Right renal cortex interstitium (tissue), 3 donors: ENCODE data around the gene RALGDS. TPM values are rescaled to one million over a fixed set of nuclear protein-coding genes. Genes with fewer than 3 reads are reported as not detected.
"Not testable (repeated sequence)": the region's sequence is repeated elsewhere in the genome, so short reads cannot be mapped to it uniquely, and the experiment has no call there.

Experiments used
- DNase-seq, 3 donors: peaks; one replicate each; pipeline ENCODE4 v3.0.0-alpha.2; 2013; ENCODE audit warnings: low read depth in 3 of 3, low spot score in 2 of 3
- polyA plus RNA-seq, 3 donors: library from polyadenylated mRNA; unstranded; fragments of 120-200 nt; gene quantifications; one replicate each; pipeline ENCODE4 v1.2.1, GENCODE V29; 2013; ENCODE audit not compliant: insufficient read length in 3 of 3

RALGDS gene
- polyA plus RNA-seq, 3 donors, result 32.3 to 32.7 (median 32.5) TPM

DNA sequence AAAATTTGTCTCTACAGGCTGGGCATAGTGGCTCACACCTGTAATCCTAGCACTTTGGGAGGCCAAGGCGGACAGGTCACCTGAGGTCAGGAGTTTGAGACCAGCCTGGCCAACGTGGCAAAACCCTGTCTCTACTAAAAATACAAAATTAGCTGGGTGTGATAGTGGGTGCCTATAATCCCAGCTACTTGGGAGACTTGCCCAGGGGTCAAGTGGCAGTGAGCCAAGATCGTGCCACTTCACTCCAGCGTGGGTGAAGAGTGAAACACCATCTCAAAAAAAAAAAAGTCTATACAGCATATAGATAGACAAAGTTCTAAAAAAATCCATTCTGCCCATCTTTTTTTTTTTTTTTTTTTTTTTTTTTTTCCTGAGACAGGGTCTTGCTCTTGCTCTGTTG is 26.7 kb downstream of the RALGDS start:
- DNase-seq, result not testable (repeated sequence)

DNA sequence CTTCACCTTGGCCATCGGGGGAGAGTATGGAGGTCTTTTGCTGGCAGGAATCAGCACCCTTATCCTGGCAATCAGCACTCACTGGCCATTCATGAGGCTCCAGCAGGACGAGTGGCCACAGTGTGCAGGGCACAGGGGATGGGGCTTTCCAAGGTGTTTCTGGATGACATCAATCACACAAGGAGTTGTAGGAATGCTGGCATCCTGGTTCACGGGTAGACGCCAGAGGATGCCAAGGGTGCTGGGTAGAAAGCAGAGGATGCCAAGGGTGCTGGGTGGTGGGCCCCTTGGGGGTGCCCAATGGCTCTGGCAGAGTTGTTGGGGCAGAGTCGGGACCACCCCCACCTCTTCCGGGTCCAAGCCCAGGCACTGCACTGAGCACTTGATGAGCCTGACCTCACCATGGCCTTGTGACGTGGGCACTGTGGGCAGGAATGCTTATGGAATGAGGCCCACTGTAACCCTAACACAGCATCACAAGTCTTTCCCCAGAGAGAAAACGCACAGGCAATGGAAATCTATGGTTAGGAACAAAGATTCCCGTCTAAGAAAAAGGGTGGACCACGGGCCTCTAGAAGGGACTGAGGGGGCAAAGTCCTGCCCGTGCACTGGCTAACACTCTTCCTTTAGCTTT is 30.2 kb downstream of the RALGDS start:
- no peak for DNase-seq

DNA sequence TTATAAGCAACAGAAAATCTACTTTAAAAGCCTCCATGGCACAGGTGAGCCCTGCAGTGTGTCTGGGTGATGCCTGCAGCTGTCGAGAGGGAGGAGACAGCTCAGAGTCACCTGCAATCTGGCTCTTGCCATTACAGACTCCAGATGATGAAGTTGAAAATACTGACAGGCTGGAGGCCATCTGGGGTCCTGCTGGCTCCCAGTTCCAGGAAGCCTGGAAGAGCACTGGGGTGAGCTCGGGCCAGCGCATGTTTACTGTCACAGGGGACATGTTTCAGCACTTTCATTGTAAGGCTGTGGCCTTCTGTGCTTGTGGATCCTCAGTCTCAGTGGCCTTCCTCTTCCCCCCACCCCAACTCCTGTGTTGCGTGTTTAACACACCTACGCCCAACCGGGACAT is 30.9 kb downstream of the RALGDS start:
- no peak for DNase-seq

DNA sequence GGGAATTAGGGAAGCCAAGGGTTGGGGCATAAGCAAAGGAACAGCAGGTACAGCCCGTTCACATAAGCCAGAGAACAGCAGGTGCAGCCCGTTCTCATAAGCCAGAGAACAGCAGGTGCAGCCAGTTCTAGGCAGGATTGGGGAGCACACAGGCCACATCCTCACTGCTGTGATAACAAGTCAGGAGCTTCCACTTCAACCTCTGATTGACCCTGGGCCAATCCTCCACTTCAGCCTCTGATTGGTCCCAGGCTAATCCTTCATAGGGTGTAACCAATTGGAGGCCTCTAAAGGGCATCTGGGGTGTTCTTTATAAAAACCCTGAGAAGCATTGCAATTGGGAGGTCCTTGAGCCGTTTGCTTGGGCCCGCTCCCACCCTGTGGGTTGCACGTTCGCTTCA is 31.8 kb downstream of the RALGDS start:
- DNase-seq, result no peak

DNA sequence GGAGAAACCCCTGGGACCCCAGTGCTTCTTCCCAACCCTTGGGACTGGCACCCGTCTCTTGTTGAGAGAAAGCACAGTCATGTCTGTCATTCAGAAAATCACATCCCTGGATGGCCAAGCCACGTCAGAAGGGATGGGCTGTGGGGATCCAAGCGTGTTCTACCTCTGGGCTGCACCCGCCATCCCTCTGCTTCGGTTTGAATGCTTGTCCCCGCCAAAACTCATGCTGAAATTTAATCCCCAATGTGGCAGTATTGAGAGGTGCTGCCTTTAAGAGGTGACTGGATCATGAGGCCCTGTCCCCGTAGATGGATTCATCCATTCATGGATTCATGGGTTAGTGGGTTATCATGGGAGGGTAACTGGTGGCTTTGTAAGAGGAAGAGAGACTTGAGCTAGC is 32.3 kb downstream of the RALGDS start:
- DNase-seq, result no peak

DNA sequence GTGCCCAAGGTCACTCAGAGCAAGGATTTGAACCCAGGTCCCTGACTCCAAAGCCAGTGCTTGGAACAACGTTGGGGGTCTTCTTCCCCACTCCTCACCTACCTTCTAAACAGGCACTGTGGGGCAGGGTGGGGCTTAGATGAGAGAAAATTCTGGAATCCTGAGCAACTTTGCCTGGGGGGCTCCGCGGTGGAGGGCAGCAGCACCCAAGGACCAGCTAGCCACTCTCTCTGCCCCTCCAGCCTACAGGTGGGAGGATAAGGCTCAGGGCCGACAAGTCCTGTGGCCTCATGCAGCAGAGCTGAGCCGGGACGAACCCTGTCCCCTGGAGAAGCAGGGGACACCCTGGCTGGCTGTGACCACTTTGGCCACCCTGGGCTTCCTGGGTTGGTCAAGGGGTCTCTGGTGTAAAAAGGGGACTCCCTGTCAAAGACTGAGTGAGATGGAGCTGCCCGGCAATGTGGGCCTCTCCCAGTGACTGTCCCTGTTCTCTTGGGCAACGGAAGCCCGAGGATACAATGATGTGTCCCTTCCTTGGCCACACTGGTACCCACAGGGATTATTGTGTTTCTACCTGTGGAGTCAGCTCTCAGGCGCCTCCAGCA is 32.8 kb downstream of the RALGDS start:
- no peak for DNase-seq

DNA sequence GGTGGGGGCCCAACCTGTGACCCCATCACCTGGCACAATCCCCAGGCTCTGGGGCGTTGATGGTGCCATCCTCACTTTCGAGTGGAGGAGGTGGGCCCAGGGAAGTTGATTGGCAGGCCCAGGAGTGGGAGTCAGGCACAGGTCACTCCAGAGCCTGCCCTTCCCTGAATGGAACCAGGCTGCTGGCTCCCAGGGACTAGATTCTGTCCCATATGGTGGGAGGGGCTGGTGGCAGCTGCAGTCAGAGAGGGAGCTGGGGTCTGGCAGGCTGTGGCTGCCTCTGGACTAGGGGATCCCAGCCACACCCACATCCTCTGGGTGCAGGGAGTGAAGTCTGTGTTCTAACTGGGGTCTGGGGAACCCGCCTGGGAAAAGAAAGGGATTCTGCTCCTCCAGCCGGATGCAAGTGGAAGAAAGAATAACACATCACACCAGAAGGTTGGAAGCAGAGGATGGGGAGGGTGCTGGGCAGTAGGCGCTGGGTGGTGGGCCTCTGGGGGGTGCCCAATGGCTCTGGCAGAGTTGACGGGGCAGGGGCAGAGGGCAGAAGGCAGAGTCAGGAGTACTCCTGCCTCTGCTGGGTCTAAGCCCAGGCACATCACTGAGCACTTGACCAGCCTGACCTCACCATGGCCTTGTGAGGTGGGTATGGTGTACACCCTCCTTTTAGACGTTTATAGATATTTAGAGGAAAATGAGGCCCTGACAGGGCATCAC is 33.5 kb downstream of the RALGDS start:
- no peak for DNase-seq

DNA sequence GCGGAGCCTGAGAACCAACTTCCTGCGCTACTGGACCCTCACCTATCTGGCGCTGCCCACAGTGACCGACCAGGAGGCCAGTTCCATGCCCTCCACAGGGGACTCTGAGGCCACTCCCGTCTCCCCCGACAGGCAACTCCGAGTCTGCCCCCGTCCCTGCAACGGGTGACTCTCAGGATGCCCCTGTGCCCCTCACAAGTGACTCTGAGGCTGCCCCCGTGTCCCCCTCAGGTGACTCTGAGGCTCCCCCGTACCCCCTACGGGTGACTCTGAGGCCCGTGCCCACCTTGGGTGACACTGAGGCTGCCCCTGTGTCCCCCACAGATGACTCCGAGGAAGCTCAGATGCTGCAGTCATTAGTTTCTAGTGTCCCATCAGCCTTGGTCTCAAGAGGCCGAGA is 34.1 kb downstream of the RALGDS start:
- DNase-seq, result no peak

DNA sequence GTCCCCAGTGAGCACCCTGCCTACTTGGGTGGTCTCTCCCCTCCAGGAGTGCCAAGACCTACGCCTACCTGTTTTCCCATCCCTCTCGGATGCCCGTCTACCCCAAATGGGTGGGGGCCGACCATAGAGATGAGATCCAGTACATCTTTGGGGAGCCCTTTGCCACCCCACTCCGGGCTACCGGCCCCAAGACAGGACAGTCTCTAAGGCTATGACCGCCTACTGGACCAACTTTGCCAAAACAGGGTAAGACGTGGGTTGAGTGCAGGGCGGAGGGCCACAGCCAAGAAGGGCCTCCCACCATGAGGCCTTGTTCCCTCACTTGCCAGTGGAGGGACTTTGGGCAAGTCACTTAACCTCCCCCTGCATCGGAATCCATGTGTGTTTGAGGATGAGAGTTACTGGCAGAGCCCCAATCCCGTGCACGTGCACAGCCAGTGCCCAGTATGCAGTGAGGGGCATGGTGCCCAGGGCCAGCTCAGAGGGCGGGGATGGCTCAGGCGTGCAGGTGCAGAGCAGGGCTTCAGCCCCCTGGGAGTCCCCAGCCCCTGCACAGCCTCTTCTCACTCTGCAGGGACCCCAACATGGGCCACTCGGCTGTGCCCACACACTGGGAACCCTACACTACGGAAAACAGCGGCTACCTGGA is 34.7 kb downstream of the RALGDS start:
- not testable (repeated sequence) for DNase-seq

DNA sequence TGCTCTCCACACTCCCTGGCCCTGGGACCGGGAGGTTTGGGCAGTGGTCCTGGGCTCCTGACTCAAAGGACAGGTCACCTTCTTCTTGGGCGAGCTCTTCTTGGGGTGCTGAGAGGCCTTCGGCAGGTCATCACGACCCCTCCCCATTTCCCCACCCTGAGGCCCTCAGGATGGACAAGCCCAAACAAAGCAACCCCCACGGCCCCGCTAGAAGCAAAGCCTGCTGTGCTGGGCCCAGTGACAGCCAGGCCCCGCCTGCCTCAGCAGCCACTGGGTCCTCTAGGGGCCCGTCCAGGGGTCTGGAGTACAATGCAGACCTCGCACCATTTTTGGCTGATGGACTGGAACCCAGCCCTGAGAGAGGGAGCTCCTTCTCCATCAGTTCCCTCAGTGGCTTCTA is 37.4 kb downstream of the RALGDS start:
- not testable (repeated sequence) for DNase-seq

DNA sequence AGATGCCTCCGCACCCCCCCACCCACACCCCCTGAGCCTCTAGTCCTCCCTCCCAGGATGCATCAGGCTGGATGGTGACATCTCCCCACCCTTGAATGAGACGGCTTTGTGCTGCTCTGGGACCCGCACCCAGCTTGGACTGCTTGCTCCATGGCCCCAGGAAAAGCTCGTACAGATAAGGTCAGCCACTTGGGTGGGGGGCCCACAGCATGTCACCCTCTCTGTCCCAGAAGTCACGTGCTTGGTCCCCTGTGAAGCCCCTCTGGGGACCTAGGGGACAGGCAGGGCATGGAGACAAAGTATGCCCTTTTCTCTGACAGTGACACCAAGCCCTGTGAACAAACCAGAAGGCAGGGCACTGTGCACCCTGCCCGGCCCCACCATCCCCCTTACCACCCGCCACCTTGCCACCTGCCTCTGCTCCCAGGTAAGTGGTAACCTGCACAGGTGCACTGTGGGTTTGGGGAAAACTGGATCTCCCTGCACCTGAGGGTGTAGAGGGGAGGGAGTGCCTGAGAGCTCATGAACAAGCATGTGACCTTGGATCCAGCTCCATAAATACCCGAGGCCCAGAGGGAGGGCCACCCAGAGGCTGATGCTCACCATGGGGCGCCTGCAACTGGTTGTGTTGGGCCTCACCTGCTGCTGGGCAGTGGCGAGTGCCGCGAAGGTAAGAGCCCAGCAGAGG is 38.9 kb downstream of the RALGDS start:
- not testable (repeated sequence) for DNase-seq

DNA sequence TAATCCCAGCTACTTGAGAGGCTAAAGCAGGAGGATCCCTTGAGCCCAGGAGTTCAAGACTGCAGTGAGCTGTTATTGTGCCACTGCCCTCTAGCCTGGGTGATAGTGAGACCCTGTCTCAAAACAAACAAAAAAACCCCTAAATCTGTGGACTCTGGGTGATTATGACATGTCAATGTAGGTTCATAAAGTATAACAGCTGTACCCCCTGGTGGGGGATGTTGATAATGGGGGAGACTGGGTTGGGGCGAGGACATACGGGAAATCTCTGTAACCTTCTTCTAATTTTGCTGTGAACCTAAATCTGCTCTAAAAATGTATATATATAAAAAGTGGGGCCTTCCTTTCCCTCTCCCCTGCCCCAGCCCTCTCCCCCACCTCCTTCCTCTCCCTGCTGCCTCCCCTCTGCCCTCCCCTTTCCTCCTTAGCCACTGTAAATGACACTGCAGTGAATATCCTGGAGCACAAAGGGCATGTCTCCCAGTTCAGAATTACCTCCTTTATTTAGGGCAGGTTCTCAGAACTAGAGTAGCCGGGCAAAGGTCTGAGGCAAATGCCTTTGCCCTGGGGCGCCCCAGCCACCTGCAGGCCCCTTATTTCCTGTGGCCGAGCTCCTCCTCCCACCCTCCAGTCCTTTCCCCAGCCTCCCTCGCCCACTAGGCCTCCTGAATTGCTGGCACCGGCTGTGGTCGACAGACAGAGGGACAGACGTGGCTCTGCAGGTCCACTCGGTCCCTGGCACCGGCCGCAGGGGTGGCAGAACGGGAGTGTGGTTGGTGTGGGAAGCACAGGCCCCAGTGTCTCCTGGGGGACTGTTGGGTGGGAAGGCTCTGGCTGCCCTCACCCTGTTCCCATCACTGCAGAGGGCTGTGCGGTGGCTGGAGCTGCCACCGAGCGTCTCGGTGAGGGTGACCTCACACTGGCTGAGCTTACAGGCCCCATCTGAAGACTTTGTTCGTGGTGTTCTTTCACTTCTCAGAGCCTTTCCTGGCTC is 40.0 kb downstream of the RALGDS start:
- DNase-seq, result not testable (repeated sequence)

DNA sequence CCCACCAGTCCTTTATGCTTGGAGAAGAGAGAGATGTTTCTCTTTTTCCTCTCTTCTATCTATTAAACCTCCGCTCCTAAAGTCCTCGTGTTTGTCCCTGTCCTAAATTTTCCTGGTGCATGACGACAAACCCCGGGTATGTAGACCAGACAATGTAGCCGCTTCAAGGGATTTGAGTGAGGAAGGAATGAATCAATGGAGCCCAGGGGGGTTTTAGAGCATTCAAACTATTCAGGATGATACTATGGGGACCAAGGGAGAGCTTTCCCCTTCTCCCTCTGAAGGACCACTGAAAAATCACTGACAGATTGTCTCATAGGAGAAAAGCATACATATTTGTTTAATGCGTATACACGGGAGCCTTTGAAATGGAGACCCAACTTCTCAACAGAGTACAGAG is 40.9 kb downstream of the RALGDS start:
- DNase-seq, result no peak

DNA sequence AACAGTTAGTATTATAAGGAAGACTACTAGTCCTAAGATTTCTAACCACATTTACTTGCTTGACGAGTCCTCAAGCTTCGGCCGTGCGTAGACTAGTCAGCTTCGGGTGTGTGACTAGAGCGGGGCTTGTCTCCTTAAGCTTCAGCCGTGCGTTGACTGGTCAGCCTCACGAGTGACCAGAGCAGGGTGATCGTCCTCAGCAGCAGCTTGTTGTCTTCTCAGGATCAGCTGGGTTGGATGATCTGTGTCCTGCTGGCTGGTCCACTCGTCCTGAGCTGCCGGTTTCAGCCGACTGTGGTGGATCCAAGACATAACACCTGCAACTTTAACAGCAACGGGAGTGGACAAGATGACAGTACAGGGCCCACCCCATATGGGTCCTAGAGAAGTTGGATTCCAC is 42.6 kb downstream of the RALGDS start:
- DNase-seq, result no peak

DNA sequence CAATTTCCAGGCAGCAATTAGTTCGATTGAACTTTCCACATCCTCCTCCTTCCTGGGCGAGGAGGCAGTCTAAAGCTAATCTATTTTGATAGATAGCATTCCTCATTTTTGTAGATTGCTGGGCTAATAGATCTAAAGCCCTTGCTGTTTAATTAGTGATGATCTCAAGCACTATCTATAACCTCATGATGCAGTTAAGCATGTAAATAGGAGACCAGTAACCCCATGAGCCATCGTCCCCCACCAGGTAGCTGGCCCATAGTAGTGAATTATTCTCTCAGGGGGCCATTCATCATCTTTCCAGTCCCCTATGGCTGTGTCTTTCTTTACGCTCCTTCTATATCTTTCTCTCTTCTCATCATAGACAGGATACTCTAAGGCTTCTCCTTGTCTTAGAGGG is 44.3 kb downstream of the RALGDS start:
- DNase-seq, result no peak

DNA sequence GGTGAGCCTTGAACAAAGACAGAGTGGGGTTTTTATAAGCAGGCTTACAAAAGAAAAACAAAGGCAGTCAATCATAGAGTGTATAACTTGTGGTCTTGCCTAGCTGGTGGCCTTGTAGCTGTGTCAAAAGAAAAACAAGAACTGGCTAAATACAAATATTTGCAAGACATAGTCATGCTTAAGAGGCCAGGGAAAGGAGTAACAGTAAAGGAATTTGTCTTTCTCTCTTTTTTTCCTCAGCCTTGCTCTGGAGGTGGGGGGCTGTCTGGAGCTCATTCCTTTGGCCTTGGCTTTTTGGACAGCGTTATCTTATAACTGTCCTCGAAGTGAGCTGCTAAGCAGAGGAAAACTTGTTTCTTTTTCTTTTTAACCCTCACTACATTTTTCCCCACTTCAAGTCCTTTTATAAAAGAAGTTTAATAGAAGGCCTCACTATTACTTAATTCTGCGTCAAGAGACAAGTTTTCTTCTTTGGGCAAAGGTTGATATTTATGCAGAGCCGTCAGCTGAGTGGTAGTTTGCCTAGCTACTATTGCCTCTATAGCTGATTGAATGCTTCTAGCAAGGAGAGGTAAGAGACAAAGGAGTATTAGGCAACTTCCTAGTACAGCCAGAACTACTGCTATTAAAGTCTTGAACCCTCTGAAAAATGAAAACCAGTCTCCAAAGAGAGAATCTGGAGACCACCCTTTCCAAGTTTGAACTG is 45.0 kb downstream of the RALGDS start:
- no peak for DNase-seq

DNA sequence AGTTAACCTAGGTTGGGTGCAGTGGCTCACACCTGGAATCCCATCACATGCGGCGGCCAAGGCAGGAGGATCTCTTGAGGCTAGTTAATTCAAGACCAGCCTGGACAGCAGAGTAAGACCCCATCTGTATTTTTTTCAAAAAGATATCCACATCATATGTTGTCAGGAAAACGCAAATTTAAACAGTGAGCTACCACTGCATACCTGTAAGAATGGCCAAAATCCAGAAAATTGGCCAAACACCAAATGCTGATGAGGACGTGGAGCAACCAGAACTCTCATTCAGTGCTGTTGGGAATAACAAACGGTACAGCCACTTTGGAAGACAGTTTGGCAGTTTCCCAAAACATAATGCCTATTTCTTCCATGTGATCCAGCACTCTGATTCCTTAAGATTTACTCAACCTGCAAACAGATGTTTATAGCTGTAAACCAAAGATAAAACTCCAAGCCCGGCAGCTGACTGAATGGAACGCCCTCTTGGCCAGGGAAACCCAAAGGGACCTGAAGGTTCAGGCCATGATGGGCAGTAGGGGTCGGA is 46.9 kb downstream of the RALGDS start:
- DNase-seq, result no peak

DNA sequence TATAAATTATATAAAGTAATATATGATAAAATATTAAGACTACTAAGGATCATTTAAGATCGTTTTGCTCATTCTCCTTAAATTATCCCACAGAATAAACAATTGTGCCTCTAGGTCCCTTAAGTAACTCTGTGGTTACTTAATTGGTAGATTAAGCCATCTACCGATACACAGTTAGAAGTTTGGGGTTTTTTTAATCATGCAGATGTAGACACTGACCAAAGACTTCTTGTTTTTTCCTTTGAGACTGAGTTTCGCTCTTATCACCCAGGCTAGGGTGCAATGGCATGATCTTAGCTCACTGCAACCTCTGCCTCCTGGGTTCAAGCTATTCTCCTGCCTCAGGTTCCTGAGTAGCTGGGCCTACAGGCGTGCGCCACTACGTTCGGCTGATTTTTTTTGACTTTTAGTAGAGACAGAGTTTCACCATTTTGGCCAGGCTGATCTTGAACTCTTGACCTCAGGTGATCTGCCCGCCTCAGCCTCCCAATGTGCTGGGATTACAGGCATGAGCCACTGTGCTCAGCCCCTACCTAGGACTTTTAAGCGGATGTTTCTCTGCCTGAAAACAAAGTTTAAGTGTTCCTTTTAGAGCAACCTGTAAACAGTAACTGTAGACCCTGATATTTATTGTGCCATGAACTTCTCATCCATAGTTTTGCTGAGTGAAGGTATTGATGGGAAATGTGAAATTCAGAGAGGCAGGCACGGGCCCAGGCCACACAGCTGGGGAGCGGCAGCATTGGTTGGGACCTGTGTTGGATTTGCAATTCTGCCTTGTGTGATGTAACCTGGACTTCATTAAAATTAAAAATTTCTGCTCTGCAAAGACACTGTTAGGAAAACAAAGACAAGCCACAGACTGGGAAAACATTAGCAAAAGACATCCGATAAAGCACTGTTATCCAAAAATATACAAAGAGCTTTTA is 47.7 kb downstream of the RALGDS start:
- no peak for DNase-seq
